VCaP (cell line): ENCODE measurements around the gene ANGPT4.
"Not testable (repeated sequence)": the region's sequence is repeated elsewhere in the genome, so short reads cannot be mapped to it uniquely, and the experiment has no call there.

Experiments used
- H3K27ac ChIP-seq: fragments of 450-650 bp; 2 replicates; pipeline ENCODE4 v1.5.1; 2017
- TF ChIP-seq, protein P1 (sequence below): fragments of 450-650 bp; conservative IDR thresholded peaks from 2 replicates; pipeline ENCODE4 v1.5.1; 2017; ENCODE audit warnings: mild to moderate bottlenecking, moderate library complexity

Gene ANGPT4

GRCh38 chr20:906703-907270 lies 9.3 kb downstream of the ANGPT4 start:
- TF ChIP-seq, protein P1, sequence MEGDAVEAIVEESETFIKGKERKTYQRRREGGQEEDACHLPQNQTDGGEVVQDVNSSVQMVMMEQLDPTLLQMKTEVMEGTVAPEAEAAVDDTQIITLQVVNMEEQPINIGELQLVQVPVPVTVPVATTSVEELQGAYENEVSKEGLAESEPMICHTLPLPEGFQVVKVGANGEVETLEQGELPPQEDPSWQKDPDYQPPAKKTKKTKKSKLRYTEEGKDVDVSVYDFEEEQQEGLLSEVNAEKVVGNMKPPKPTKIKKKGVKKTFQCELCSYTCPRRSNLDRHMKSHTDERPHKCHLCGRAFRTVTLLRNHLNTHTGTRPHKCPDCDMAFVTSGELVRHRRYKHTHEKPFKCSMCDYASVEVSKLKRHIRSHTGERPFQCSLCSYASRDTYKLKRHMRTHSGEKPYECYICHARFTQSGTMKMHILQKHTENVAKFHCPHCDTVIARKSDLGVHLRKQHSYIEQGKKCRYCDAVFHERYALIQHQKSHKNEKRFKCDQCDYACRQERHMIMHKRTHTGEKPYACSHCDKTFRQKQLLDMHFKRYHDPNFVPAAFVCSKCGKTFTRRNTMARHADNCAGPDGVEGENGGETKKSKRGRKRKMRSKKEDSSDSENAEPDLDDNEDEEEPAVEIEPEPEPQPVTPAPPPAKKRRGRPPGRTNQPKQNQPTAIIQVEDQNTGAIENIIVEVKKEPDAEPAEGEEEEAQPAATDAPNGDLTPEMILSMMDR, result no peak
- H3K27ac ChIP-seq, result no peak overlapping the region

- no peak overlapping the region for H3K27ac ChIP-seq
- TF ChIP-seq, protein P1, result no peak
Measured at GRCh38 chr20:906001-906520, 10.1 kb downstream of the ANGPT4 start.

GRCh38 chr20:905396-905961 lies 10.7 kb downstream of the ANGPT4 start:
- TF ChIP-seq, protein P1, result no peak
- no peak overlapping the region for H3K27ac ChIP-seq

DNA sequence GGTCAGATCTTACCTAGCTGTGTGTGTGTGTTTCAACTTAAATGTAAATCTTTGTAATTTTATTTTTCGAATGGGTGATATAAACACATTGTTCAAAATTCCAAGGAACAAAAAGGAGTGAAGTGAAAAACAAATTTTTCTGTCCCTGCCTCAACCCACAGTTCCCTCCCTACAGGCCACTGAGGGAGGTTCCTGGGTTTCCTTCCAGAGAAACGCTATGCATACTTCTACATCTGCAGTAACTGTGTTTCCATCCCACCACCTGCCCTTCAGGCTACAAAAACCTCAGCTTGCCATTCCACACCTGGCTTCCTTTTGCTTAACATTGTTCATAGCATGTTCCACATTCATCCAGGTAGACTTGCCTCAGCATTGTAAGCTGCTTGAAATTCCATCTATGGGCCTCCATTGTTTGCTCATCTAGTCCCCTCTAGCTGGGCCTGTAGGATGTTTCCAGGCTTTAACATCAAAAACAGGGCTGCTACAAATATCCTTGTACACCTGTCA lies 12.0 kb downstream of the ANGPT4 start:
- no peak overlapping the region for H3K27ac ChIP-seq
- TF ChIP-seq, protein P1, result no peak

GRCh38 chr20:897436-897835 lies 18.7 kb downstream of the ANGPT4 start:
- not testable (repeated sequence) for H3K27ac ChIP-seq

GRCh38 chr20:896501-897025 lies 19.6 kb downstream of the ANGPT4 start:
- H3K27ac ChIP-seq, result no peak overlapping the region
- TF ChIP-seq, protein P1, result no peak

GRCh38 chr20:892371-892770 lies 23.8 kb downstream of the ANGPT4 start:
- peak overlapping the region; percentile 89 for H3K27ac ChIP-seq

- peak overlapping the region; percentile 89 for H3K27ac ChIP-seq
- TF ChIP-seq, protein P1, result no peak
Measured at GRCh38 chr20:891706-892080, 24.4 kb downstream of the ANGPT4 start.
